Suppressor macrophage treated with lipopolysaccharide for 1 hour (primary cell): ENCODE data around the gene ACTR1B.
"Not testable (repeated sequence)": the region's sequence is repeated elsewhere in the genome, so short reads cannot be mapped to it uniquely, and the experiment has no call there.

Experiments used
- DNase-seq, 3 donors: peaks; one replicate each; pipeline ENCODE4 v3.0.0-alpha.2; 2020 to 2022

The ACTR1B gene

GRCh38 chr2:97608745-97609144 lies 55.1 kb downstream of the ACTR1B start:
- DNase-seq = not testable (repeated sequence)
